ENCODE results near the gene TNIK. TPM values are rescaled to one million over a fixed set of nuclear protein-coding genes. Genes with fewer than 3 reads are reported as not detected.

The TNIK gene
- total and polyA plus RNA-seq, 2 experiments from 2014 or later = 14.6 to 34.3 TPM

- Mint-ChIP-seq H3K36me3 (ENCODE audit: low read depth) (no peaks in the 10 kb centered on the region), H3K27ac (peak overlapping the region; percentile 37), H3K9me3 (no peaks in the 10 kb centered on the region), H3K4me3 (peak overlapping the region; percentile 41), H3K27me3 (ENCODE audit: insufficient read depth, low read depth, poor library complexity) (peaks cover 4% of the 10 kb centered on the region), H3K4me1 (peaks cover 77% of the 10 kb centered on the region)
- Histone ChIP-seq H3K27me3 (ENCODE audit: insufficient read depth) (no peaks in the 10 kb centered on the region), H3K27ac (ENCODE audit: low read depth) (peak overlapping the region; percentile 1; the same call in 1 of the 2 replicates), H3K4me2 (peak overlapping the region; percentile 30), H3K4me3 (no peak overlapping the region), H2AFZ (no peak overlapping the region), H4K20me1 (replicated peaks; ENCODE audit: insufficient read depth) (0 out of 2 replicates have a peak, but pooled peaks cover 5% of the 10 kb centered on the region), H3F3A (replicated peaks; ENCODE audit: low read depth) (0 out of 2 replicates have a peak, but pooled peaks cover 3% of the 10 kb centered on the region), H3K79me2 (replicated peaks; ENCODE audit: insufficient read depth) (peaks cover 76% of the 10 kb centered on the region), H3K4me1 (ENCODE audit: insufficient read depth) (peaks cover 46% of the 10 kb centered on the region), H3K36me3 (ENCODE audit: insufficient read depth) (no peaks in the 10 kb centered on the region), H3K9me2 (ENCODE audit: insufficient read depth) (no peaks in the 10 kb centered on the region)
- TF ChIP-seq ZNF462 (CRISPR knock-in tag; IDR thresholded peaks at IDR 0.05) (peak; percentile 52; the same call in 1 of the 2 replicates), ZNF331 (CRISPR knock-in tag; IDR thresholded peaks at IDR 0.05; ENCODE audit: low read depth) (no peak)
- peak; percentile 54 for ATAC-seq
- peak; percentile 62 for DNase-seq (ENCODE audit: low spot score)
Observed at GRCh38 chr3:171384101-171384891, 75.9 kb downstream of the TNIK start.
